HEK293 (cell line): Measurements from ENCODE around the gene SRP9.

Source experiments
- CTCF ChIA-PET: fragments of 350-600 bp; formaldehyde crosslinking; extraction: SDS; loops from one replicate; lab custom pipeline; 2021; ENCODE audit warnings: antibody characterized with exemption; lab: Yijun Ruan, JAX
- POLR2A ChIA-PET: fragments of 300-600 bp; formaldehyde crosslinking; extraction: SDS; loops from one replicate; lab custom pipeline; 2020; ENCODE audit warnings: antibody characterized with exemption, inconsistent platforms; lab: Yijun Ruan, JAX
- H3K27ac ChIP-seq: fragments of 200-500 bp; sonication (Bioruptor generic); 2 replicates; pipeline ENCODE4 v1.5.1; 2014; ENCODE audit warnings: low read depth, low read length, control low read depth, inconsistent platforms; ENCODE audit errors: extremely low read depth
- H3K36me3 ChIP-seq, 2 experiments: fragments of 200-500 bp in 1 of 2; sonication (Bioruptor generic) in 1 of 2; 1 replicate in 1 of 2; 2 replicates in 1 of 2; pipeline ENCODE4 v1.5.1; 2014 to 2017; ENCODE audit warnings: inconsistent platforms in 2 of 2, low read length in 2 of 2; ENCODE audit not compliant: control insufficient read depth in 2 of 2, insufficient read depth in 1 of 2
- H3K4me1 ChIP-seq: fragments of 200-500 bp; sonication (Bioruptor generic); 2 replicates; pipeline ENCODE4 v1.5.1; 2014; ENCODE audit warnings: mild to moderate bottlenecking, low read length, inconsistent platforms; ENCODE audit not compliant: control insufficient read depth, insufficient read depth
- H3K4me3 ChIP-seq: 2 replicates; pipeline ENCODE4 v1.5.1; 2011; ENCODE audit warnings: low read depth, mild to moderate bottlenecking, control low read depth, low read length, moderate library complexity
- H3K9me3 ChIP-seq: fragments of 200-500 bp; sonication (Bioruptor generic); 2 replicates; pipeline ENCODE4 v1.5.1; 2014; ENCODE audit warnings: low read depth, low read length, inconsistent platforms; ENCODE audit not compliant: control insufficient read depth, insufficient read depth
- GFI1B ChIP-seq: fragments of 450-650 bp; formaldehyde crosslinking; IDR thresholded peaks from 2 replicates; pipeline ENCODE4 v1.5.1; 2016; ENCODE audit warnings: missing biosample characterization, missing genetic modification characterization
- KLF1 ChIP-seq: fragments of 450-650 bp; formaldehyde crosslinking; IDR thresholded peaks from 2 replicates; pipeline ENCODE4 v1.5.1; 2016; ENCODE audit warnings: missing biosample characterization, missing genetic modification characterization
- KLF8 ChIP-seq: fragments of 450-650 bp; formaldehyde crosslinking; IDR thresholded peaks from 2 replicates; pipeline ENCODE4 v1.5.1; 2016; ENCODE audit warnings: missing biosample characterization, missing genetic modification characterization
- PRDM1 ChIP-seq: fragments of 450-650 bp; formaldehyde crosslinking; IDR thresholded peaks from 2 replicates; pipeline ENCODE4; 2016; ENCODE audit warnings: missing biosample characterization, missing genetic modification characterization
- SALL2 ChIP-seq: fragments of 450-650 bp; formaldehyde crosslinking; IDR thresholded peaks from 2 replicates; pipeline ENCODE4 v1.5.0; 2017; ENCODE audit warnings: missing biosample characterization, mild to moderate bottlenecking, missing genetic modification characterization, borderline replicate concordance
- ZBTB17 ChIP-seq: fragments of 450-650 bp; formaldehyde crosslinking; IDR thresholded peaks from 2 replicates; pipeline ENCODE4 v1.5.1; 2016; ENCODE audit warnings: missing biosample characterization, missing genetic modification characterization
- ZBTB8A ChIP-seq: fragments of 450-650 bp; formaldehyde crosslinking; IDR thresholded peaks from 2 replicates; pipeline ENCODE4 v1.5.1; 2016; ENCODE audit warnings: missing biosample characterization, missing genetic modification characterization
- ZEB2 ChIP-seq: fragments of 450-650 bp; formaldehyde crosslinking; IDR thresholded peaks from 2 replicates; pipeline ENCODE4 v1.5.1; 2016; ENCODE audit warnings: missing biosample characterization, missing genetic modification characterization
- ZNF24 ChIP-seq: fragments of 450-650 bp; formaldehyde crosslinking; IDR thresholded peaks from 2 replicates; pipeline ENCODE4 v1.5.1; 2016; ENCODE audit warnings: missing biosample characterization, missing genetic modification characterization
- ZNF610 ChIP-seq: fragments of 450-650 bp; formaldehyde crosslinking; IDR thresholded peaks from 2 replicates; pipeline ENCODE4 v1.5.1; 2016; ENCODE audit warnings: missing biosample characterization, missing genetic modification characterization, borderline replicate concordance
- ZNF658 ChIP-seq: fragments of 450-650 bp; formaldehyde crosslinking; IDR thresholded peaks from 2 replicates; pipeline ENCODE4; 2016; ENCODE audit warnings: missing biosample characterization, missing genetic modification characterization
- ZXDB ChIP-seq: fragments of 450-650 bp; formaldehyde crosslinking; IDR thresholded peaks from 2 replicates; pipeline ENCODE4 v1.5.1; 2016; ENCODE audit warnings: missing biosample characterization, missing genetic modification characterization
- TF ChIP-seq, protein P1 (sequence below): fragments of 450-650 bp; formaldehyde crosslinking; IDR thresholded peaks from 2 replicates; pipeline ENCODE4 v1.5.1; 2016; ENCODE audit warnings: missing biosample characterization, missing genetic modification characterization
- TF ChIP-seq, protein P2 (sequence below): fragments of 450-650 bp; formaldehyde crosslinking; IDR thresholded peaks from 2 replicates; pipeline ENCODE4 v1.5.1; 2016; ENCODE audit warnings: missing biosample characterization, missing genetic modification characterization
- TF ChIP-seq, protein P3 (sequence below): fragments of 450-650 bp; formaldehyde crosslinking; IDR thresholded peaks from 2 replicates; pipeline ENCODE4 v1.5.1; 2016; ENCODE audit warnings: missing biosample characterization, missing genetic modification characterization
- TF ChIP-seq, protein P4 (sequence below): fragments of 450-650 bp; formaldehyde crosslinking; conservative IDR thresholded peaks from 2 replicates; pipeline ENCODE4 v1.5.1; 2016; ENCODE audit warnings: low read depth, missing biosample characterization, missing genetic modification characterization
- TF ChIP-seq, protein P5 (sequence below): fragments of 450-650 bp; formaldehyde crosslinking; IDR thresholded peaks from 2 replicates; pipeline ENCODE4 v1.5.1; 2016; ENCODE audit warnings: missing biosample characterization, missing genetic modification characterization

Gene SRP9

DNA sequence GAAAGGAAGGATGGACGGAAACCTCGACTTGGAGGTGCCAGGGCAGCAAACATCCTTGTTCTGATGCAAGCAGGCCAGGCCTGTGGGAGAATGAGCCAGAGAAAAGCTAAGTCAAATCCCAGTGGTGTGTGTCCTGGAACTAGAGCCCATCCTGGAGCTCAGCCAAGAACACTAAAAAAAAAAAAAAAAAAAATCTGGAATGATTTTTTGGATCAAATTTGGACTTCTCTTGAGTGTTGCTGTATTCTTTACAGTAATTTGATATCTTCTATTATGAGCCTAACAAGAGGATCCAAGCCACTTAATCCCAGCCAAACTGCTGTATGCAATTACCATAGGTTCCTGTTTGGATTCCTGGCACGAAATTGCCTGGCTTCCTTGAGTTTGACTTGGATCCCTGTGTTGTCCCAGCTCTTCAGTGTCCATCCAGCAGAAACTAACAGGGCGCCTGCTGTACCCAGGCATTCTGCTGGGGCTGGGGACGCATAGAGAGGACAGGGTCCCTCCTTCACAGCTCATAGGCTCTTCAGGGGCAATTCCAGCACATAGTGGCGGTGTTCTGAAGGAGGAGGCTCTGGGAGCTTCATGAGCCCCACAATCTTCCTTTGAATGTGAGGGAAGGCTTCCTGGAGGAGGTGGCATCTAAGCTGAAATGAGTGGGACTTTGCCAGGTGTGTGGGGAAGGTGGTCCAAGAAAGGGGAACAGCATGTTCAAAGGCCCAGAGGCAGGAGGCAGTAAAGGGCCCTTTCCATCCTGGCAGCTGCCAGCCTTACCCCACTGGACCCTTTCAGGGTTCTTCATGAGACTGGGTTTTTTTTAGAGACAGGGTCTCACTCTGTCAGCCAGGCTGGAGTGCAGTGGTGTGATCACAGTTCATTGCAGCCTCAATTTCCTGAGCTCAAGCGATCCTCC is 57.0 kb downstream of the SRP9 start (continued):
- peak; percentile 90 for TF ChIP-seq GFI1B (tag by site-specific recombination)
- peak; percentile 60 for TF ChIP-seq KLF8 (tag by site-specific recombination)
- TF ChIP-seq PRDM1, result no peak
- TF ChIP-seq ZBTB8A, result peak; percentile 61
- TF ChIP-seq ZBTB17 (tag by site-specific recombination), result peak; percentile 71
- 0 out of 2 replicates have a peak, but pooled peaks have one; percentile 48 for TF ChIP-seq ZEB2 (tag by site-specific recombination)
- TF ChIP-seq ZNF24, result 0 out of 2 replicates have a peak, but pooled peaks have one; percentile 30
- TF ChIP-seq, protein P1, sequence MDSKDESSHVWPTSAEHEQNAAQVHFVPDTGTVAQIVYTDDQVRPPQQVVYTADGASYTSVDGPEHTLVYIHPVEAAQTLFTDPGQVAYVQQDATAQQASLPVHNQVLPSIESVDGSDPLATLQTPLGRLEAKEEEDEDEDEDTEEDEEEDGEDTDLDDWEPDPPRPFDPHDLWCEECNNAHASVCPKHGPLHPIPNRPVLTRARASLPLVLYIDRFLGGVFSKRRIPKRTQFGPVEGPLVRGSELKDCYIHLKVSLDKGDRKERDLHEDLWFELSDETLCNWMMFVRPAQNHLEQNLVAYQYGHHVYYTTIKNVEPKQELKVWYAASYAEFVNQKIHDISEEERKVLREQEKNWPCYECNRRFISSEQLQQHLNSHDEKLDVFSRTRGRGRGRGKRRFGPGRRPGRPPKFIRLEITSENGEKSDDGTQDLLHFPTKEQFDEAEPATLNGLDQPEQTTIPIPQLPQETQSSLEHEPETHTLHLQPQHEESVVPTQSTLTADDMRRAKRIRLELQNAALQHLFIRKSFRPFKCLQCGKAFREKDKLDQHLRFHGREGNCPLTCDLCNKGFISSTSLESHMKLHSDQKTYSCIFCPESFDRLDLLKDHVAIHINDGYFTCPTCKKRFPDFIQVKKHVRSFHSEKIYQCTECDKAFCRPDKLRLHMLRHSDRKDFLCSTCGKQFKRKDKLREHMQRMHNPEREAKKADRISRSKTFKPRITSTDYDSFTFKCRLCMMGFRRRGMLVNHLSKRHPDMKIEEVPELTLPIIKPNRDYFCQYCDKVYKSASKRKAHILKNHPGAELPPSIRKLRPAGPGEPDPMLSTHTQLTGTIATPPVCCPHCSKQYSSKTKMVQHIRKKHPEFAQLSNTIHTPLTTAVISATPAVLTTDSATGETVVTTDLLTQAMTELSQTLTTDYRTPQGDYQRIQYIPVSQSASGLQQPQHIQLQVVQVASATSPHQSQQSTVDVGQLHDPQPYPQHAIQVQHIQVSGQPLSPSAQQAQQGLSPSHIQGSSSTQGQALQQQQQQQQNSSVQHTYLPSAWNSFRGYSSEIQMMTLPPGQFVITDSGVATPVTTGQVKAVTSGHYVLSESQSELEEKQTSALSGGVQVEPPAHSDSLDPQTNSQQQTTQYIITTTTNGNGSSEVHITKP (tag by site-specific recombination), result peak; percentile 62
- no peak for TF ChIP-seq ZNF658 (tag by site-specific recombination)
- TF ChIP-seq ZNF610 (tag by site-specific recombination), result 0 out of 2 replicates have a peak, but pooled peaks have one; percentile 33
- TF ChIP-seq, protein P2, sequence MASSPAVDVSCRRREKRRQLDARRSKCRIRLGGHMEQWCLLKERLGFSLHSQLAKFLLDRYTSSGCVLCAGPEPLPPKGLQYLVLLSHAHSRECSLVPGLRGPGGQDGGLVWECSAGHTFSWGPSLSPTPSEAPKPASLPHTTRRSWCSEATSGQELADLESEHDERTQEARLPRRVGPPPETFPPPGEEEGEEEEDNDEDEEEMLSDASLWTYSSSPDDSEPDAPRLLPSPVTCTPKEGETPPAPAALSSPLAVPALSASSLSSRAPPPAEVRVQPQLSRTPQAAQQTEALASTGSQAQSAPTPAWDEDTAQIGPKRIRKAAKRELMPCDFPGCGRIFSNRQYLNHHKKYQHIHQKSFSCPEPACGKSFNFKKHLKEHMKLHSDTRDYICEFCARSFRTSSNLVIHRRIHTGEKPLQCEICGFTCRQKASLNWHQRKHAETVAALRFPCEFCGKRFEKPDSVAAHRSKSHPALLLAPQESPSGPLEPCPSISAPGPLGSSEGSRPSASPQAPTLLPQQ (tag by site-specific recombination), result peak; percentile 54; the same call in 1 of the 2 replicates
- TF ChIP-seq, protein P3, sequence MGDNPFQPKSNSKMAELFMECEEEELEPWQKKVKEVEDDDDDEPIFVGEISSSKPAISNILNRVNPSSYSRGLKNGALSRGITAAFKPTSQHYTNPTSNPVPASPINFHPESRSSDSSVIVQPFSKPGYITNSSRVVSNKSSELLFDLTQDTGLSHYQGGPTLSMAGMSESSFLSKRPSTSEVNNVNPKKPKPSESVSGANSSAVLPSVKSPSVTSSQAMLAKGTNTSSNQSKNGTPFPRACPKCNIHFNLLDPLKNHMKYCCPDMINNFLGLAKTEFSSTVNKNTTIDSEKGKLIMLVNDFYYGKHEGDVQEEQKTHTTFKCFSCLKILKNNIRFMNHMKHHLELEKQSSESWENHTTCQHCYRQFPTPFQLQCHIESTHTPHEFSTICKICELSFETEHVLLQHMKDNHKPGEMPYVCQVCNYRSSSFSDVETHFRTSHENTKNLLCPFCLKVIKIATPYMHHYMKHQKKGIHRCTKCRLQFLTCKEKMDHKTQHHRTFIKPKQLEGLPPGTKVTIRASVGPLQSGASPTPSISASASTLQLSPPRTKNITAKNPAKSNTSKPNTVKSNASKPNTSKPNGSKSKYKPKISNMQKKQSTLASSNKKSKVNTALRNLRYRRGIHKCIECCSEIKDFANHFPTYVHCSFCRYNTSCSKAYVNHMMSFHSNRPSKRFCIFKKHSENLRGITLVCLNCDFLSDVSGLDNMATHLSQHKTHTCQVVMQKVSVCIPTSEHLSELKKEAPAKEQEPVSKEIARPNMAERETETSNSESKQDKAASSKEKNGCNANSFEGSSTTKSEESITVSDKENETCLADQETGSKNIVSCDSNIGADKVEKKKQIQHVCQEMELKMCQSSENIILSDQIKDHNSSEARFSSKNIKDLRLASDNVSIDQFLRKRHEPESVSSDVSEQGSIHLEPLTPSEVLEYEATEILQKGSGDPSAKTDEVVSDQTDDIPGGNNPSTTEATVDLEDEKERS (tag by site-specific recombination), result 0 out of 2 replicates have a peak, but pooled peaks have one; percentile 39
- TF ChIP-seq KLF1, result no peak
- TF ChIP-seq ZXDB, result peak; percentile 38

DNA sequence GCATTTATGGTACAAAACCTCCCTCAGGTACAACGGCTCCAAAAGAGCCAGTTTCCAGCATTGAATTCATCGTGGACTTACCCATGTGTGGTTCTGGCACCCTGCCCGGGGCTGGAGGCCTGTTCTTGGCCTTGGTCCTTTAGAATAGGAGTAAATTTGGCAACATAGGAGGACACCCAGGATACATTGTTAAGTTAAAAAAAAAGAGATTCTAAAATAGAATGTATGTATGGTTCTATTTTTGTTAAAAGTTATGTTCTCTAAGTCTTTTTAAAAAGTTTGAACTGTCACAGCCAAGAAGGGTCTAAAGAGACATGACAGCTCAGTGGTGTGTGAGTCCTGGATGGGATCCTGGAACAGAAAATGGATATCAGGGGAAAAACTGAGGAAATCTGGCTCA is 58.2 kb downstream of the SRP9 start:
- no peaks in the 10 kb centered on the region for H3K4me1 ChIP-seq
- ChIA-PET POLR2A (no interaction called here), CTCF (interaction anchor here (0.7 to 1.6 kb wide), 4 partner anchors 10 to 483 kb away, joined by 3 to 6 read pairs (median 4); no protein-coding TSS in a partner anchor)
- H3K9me3 ChIP-seq, result no peaks in the 10 kb centered on the region
- H3K36me3 ChIP-seq, result peaks cover 28 to 59% of the 10 kb centered on the region in 2 experiments
- no peak overlapping the region for H3K27ac ChIP-seq
- H3K4me3 ChIP-seq, result no peak overlapping the region
- TF ChIP-seq, protein P4, sequence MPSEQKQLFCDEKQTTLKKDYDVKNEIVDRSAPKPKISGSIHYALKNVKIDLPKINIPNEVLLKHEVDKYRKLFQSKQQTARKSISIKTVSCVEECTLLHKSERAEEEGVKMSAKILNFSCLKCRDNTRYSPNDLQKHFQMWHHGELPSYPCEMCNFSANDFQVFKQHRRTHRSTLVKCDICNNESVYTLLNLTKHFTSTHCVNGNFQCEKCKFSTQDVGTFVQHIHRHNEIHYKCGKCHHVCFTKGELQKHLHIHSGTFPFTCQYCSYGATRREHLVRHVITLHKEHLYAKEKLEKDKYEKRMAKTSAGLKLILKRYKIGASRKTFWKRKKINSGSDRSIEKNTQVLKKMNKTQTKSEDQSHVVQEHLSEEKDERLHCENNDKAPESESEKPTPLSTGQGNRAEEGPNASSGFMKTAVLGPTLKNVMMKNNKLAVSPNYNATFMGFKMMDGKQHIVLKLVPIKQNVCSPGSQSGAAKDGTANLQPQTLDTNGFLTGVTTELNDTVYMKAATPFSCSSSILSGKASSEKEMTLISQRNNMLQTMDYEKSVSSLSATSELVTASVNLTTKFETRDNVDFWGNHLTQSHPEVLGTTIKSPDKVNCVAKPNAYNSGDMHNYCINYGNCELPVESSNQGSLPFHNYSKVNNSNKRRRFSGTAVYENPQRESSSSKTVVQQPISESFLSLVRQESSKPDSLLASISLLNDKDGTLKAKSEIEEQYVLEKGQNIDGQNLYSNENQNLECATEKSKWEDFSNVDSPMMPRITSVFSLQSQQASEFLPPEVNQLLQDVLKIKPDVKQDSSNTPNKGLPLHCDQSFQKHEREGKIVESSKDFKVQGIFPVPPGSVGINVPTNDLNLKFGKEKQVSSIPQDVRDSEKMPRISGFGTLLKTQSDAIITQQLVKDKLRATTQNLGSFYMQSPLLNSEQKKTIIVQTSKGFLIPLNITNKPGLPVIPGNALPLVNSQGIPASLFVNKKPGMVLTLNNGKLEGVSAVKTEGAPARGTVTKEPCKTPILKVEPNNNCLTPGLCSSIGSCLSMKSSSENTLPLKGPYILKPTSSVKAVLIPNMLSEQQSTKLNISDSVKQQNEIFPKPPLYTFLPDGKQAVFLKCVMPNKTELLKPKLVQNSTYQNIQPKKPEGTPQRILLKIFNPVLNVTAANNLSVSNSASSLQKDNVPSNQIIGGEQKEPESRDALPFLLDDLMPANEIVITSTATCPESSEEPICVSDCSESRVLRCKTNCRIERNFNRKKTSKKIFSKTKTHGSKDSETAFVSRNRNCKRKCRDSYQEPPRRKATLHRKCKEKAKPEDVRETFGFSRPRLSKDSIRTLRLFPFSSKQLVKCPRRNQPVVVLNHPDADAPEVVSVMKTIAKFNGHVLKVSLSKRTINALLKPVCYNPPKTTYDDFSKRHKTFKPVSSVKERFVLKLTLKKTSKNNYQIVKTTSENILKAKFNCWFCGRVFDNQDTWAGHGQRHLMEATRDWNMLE (tag by site-specific recombination), result no peak
- TF ChIP-seq, protein P5, sequence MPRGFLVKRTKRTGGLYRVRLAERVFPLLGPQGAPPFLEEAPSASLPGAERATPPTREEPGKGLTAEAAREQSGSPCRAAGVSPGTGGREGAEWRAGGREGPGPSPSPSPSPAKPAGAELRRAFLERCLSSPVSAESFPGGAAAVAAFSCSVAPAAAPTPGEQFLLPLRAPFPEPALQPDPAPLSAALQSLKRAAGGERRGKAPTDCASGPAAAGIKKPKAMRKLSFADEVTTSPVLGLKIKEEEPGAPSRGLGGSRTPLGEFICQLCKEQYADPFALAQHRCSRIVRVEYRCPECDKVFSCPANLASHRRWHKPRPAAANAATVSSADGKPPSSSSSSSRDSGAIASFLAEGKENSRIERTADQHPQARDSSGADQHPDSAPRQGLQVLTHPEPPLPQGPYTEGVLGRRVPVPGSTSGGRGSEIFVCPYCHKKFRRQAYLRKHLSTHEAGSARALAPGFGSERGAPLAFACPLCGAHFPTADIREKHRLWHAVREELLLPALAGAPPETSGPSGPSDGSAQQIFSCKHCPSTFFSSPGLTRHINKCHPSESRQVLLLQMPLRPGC (tag by site-specific recombination), result no peak
- no peak for TF ChIP-seq SALL2 (tag by site-specific recombination)
